Thyroid gland (tissue), 4 donors: ENCODE data around the gene LCAT.

ENCODE experiments used
- POLR2A ChIP-seq, 2 donors: fragments of 450-650 bp; IDR thresholded peaks; one replicate each; pipeline ENCODE4 v1.6.1; 2017; ENCODE audit warnings: antibody characterized with exemption in 2 of 2, mild to moderate bottlenecking in 2 of 2, moderate library complexity in 1 of 2
- TF ChIP-seq, protein P1 (sequence below), 6 experiments: fragments of 200-600 bp in 3 of 6; fragments of 450-650 bp in 3 of 6; sonication (generic) in 3 of 6; IDR thresholded peaks; one replicate each; pipeline ENCODE4 v1.5.1; 2016 to 2019; ENCODE audit warnings: antibody characterized with exemption in 6 of 6, mild to moderate bottlenecking in 2 of 6, inconsistent platforms in 1 of 6, moderate library complexity in 1 of 6

DNA sequence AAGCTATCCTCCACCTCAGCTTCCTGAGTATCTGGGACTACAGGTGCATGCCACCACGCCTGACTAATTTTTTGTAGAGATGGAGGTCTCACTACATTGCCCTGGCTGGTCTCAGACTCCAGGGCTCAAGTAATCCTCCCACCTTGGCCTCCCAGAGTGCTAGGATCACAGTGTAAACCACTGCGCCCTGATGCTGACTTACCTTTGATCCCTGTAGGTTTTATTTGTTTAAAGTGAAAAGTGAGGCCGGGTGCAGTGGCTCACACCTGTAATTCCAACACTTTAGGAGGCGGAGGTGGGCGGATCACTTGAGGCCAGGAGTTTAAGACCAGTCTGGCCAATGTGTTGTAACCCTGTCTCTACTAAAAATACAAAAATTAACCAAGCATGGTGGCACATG lies 42.2 kb downstream of the LCAT start:
- TF ChIP-seq, protein P1, sequence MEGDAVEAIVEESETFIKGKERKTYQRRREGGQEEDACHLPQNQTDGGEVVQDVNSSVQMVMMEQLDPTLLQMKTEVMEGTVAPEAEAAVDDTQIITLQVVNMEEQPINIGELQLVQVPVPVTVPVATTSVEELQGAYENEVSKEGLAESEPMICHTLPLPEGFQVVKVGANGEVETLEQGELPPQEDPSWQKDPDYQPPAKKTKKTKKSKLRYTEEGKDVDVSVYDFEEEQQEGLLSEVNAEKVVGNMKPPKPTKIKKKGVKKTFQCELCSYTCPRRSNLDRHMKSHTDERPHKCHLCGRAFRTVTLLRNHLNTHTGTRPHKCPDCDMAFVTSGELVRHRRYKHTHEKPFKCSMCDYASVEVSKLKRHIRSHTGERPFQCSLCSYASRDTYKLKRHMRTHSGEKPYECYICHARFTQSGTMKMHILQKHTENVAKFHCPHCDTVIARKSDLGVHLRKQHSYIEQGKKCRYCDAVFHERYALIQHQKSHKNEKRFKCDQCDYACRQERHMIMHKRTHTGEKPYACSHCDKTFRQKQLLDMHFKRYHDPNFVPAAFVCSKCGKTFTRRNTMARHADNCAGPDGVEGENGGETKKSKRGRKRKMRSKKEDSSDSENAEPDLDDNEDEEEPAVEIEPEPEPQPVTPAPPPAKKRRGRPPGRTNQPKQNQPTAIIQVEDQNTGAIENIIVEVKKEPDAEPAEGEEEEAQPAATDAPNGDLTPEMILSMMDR (IDR thresholded peaks at IDR 0.05) = no peak
- no peak for TF ChIP-seq POLR2A (IDR thresholded peaks at IDR 0.05)
